Ovary (tissue), 3 donors: ENCODE results near the gene RPS23.

Experiments
- CTCF ChIP-seq, 3 donors: fragments of 450-650 bp in 2 of 3; fragments of 200-600 bp in 1 of 3; IDR thresholded peaks; one replicate each; pipeline versions ENCODE4 v1.5.1 to v1.8.0; 2016 to 2022; ENCODE audit warnings: antibody characterized with exemption in 3 of 3, mild to moderate bottlenecking in 1 of 3
- EP300 ChIP-seq: sonication (generic); formaldehyde crosslinking; IDR thresholded peaks from one replicate; pipeline ENCODE4 v1.6.1; 2017; ENCODE audit warnings: antibody characterized with exemption
- donor health status: DM: no; HTN: no; CAD: no.

GRCh38 chr5:82307451-82307850 lies 29.3 kb upstream of the RPS23 start:
- TF ChIP-seq EP300 (no peak), CTCF (IDR thresholded peaks at IDR 0.05) (no peak)
